Left lobe of liver (tissue), 2 donors: Measurements from ENCODE around the gene RAP1A. TPM values are rescaled to one million over a fixed set of nuclear protein-coding genes. Genes with fewer than 3 reads are reported as not detected.
"Not testable (repeated sequence)": the region's sequence is repeated elsewhere in the genome, so short reads cannot be mapped to it uniquely, and the experiment has no call there.

Experiments
- ATAC-seq: fragments of 200-7000 bp; cut with Tn5 transposase; one replicate; pipeline ENCODE4 v1.9.1; 2020; ENCODE audit warnings: mild to moderate bottlenecking, moderate library complexity
- DNase-seq: peaks from one replicate; pipeline ENCODE4 v3.0.0-alpha.2; 2020; ENCODE audit warnings: low spot score
- total RNA-seq: library from RNA; stranded (reverse); gene quantifications from one replicate; pipeline ENCODE4 v1.2.1, GENCODE V29; 2021
- donor health status: DM: no; HTN: no; CAD: no; lungs with moderate emphysema.
- donor health status: DM: no; HTN: yes; CAD: no.

RAP1A gene
- total RNA-seq, 1 donor from 2014 or later = 30.0 TPM

GRCh38 chr1:111597426-111597825, 22.2 kb upstream of the RAP1A start:
- ATAC-seq = no peak
- DNase-seq = no peak

- ATAC-seq = no peak
- DNase-seq = no peak
Measured at GRCh38 chr1:111598544-111598943, 21.0 kb upstream of the RAP1A start.

- no peak for DNase-seq
- no peak for ATAC-seq
Measured at GRCh38 chr1:111599781-111600693, 19.6 kb upstream of the RAP1A start.

- ATAC-seq (no peak), DNase-seq (no peak)
Measured at GRCh38 chr1:111600886-111601386, 18.7 kb upstream of the RAP1A start.

GRCh38 chr1:111602302-111602701, 17.3 kb upstream of the RAP1A start:
- ATAC-seq = no peak
- DNase-seq = no peak

- ATAC-seq = no peak
- DNase-seq = no peak
Measured at GRCh38 chr1:111602974-111603373, 16.6 kb upstream of the RAP1A start.

DNA sequence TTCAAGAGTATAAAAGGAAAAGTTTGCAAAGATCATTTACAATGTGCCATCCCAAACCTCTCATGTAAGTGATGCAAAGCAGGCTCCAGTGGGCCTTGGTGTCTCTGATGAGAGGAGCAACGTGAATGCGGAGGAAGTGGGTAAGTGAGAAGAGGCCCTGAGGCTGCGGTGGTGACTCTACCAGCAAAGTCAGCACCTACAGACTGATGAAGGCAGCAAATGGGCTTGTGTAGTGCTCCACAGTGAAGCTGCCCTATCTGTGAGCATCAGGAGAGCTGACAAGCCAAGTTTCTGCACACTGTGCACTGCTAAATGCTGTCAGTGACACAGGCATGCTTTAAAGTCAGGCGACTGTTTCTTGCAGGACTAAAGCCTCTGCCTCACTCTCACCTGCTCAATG, 15.6 kb upstream of the RAP1A start:
- ATAC-seq = no peak
- DNase-seq = no peak

- no peak for ATAC-seq
- no peak for DNase-seq
Measured at GRCh38 chr1:111604931-111605330, 14.7 kb upstream of the RAP1A start.

DNA sequence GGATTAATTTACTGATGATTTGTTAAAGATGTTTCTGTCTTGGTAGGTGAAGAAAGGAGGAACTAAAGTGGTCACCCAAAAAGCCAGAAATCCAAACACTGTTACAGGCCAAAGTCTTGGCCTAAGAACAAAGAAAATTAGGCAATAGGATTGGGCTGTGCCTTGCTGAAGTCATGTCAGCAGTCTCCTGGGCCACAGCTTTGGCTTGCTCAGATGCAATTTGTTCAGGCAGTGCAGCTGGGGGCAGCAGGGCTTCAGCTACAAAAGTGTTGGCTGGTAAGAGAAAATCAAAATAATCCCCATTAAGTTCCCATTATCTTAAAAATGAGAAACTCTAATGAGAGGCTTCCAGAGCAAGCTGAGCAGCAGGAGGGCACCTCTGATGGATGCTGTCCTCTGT, 14.0 kb upstream of the RAP1A start:
- ATAC-seq = peak; percentile 38

GRCh38 chr1:111606457-111607215, 13.0 kb upstream of the RAP1A start:
- ATAC-seq, DNase-seq: not testable (repeated sequence)

More for the DNA sequence above, 14.0 kb upstream of the RAP1A start:
- no peak for DNase-seq

DNA sequence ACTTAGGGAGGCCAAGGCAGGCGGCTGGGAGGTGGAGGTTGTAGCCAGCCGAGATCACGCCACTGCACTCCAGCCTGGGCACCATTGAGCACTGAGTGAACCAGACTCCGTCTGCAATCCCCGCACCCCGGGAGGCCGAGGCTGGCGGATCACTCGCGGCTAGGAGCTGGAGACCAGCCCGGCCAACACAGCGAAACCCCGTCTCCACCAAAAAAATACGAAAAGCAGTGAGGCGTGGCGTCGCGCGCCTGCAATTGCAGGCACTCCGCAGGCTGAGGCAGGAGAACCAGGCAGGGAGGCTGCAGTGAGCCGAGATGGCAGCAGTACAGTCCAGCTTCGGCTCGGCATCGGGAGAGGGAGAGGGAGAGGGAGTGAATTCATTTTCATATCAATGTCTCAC, 11.1 kb upstream of the RAP1A start:
- ATAC-seq, DNase-seq: not testable (repeated sequence)

DNA sequence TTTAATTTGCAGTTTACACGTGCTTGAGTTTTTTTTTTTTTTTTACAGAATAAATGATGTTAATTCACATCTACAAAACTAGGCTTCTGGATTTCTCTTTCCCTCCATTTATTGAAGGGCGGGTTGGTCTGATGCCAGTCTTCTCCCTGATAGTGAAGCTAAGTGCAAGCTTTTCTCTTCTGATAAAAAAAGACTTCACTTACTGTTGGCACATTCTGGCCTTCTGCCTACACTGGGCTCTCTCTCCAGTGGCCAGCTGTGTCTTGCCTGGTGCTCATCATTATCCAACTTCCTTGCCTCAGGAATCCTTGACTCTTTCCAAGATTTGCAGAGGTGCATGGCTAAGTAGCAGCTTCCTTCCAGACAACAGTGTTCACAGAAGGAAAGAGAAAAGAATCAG, 7.6 kb upstream of the RAP1A start:
- no peak for DNase-seq
- ATAC-seq = no peak

DNA sequence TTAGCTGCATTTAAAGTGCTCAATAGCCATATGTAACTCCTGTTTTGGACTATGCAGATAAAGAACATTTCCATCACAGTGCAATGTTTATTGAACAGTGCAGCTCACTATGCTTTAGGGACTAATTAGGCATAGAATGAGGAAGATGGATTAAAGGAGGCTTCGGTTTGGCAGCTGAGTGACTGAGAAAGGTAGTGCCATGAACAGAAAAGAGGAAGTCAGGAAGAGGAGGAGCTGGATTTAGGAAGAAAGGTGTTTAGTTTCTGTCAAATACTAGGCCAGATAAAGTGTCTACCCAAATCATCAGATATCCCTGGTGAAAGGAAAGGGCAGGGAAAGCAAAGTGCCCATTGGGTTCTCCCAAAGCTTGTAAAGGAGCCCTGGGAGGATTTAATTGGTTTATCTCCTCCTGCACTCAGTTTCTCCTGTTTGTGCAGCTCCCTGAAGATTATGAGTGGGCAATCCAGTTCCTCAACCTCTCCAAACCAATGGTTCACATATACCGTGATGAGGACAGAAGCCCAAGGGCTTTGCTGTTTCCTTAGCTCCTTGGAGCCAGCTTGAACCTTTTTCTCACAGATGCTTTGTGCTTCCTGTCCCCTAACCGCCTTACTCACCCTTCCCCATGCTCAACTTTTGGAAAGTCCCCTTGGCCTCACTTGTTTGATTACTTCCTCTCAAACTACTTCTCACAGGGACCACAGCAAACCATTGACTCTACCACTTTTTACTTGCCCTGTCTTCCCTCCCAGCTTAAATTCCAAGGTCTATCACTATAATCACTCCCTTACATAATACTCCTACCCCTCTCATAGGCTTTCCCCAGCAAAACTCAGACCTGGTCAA, 3.5 kb upstream of the RAP1A start:
- no peak for ATAC-seq
- DNase-seq = no peak

DNA sequence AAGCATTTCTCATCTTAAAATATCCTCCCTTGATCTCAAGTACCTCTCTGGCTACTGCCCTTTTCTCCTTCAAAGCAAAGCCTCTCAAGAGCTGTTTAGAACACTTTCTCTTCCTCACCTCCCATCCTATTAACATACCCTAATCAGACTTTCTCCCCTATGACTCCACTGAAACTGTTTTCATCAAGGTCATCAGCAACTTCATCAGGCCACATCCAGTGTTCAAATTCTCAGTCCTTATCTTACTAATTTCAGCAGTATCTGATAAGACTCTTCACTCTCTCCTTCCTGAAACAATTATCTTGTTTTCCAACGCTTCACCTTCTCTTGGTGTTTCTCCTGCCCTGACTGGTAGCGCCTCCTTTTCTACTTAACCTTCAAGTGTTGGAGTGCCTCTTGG, 1.5 kb upstream of the RAP1A start:
- DNase-seq = no peak
- no peak for ATAC-seq

DNA sequence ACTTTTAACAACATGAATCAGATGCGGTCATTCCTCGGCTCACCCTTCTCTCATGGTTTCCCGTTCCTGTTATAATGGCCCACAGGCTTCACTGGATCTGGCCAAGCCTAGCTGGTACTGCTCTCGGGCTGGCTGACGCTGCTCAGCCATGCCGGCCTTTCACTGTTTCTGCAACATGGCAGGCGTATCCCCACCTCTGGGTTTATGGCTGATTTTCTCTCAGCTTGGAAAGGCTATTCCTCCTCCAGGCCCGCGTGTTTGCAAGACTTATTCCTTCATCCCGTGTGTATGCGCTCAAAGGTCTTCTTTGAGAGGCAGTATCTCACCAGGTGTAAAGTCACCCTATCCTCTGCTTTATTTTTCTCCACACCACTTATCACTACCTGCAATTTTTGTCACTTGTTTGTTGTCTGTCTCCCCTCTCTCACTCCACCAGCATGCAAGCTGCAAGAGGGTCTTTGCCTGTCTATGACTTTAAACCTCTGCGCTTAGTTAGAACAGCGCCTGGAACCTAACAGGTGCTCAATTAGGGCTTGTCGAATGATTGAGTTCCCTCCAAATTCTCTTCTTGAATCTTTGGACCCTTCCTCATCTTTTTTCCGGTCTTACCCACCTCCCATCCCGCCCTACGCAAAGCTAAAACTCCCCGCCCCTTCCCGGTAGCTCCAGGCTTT, 491 bp upstream of the RAP1A start:
- ATAC-seq = no peak
- DNase-seq = no peak

DNA sequence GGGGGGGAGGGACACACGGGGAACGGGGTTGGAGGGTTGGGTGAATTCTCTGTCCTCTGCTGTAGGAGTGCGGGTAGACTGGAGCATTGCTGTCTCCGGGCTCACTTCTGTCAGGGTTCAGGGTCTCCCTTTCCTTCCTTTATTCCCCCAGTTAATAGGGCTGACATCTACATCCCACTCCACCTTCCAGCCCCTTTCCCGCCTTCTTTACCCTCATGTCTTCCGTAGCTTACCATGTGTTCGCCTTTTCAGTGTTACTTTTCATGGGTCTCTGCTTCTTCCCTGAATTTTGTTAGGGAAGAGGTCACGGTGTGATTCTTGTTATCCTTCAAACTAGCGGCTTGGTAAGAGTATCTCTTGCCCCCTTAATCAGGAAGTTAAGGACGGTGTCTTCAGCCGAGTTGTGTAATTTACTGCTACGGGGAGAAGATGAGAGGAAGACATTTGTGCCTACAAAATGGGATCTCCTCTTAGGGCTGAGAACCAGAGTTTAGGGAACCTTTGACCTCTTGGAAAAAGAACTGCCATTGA, 917 bp downstream of the RAP1A start:
- DNase-seq (no peak), ATAC-seq (no peak)

- DNase-seq = no peak
Measured at GRCh38 chr1:111621050-111621449, 1.5 kb downstream of the RAP1A start.

DNA sequence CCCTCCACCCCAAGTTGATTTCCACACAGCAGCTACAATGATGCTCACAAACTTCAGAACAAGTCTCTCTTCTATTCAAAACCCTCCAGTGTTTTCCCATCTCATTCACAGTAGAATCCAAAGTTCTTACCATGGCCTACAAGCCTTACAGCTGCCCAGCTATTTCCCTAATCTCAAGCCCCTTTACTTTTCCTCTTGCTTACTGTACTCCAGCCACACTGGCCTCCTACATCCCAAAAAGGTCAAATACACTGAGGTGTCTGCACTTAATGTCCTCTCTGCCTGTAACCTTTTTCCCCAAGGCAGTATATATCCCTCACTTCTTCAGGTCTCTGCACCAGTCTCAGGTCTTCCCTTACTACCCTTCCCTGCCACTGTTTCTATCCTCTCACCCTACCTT, 2.6 kb downstream of the RAP1A start:
- no peak for DNase-seq
- ATAC-seq = no peak

More at GRCh38 chr1:111621050-111621449, 1.5 kb downstream of the RAP1A start:
- no peak for ATAC-seq

DNA sequence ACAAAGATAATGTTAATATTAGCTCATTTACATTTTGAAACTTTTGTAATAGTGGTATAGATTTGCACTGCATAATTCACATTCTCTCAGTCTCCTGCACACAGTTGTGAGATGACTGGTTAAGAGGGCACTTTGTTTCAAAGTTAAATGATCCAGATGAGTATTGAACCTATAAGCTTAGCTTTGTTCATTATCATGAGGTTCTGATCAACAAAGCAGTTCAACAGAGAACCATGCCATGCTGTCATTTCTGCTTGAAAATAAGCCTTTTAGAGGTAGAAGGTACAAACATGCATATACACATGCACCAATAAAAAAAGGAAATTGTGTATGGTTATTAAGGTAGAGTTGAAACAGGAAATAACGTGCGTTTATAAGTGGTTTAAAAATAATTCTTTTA, 4.8 kb downstream of the RAP1A start:
- DNase-seq (no peak), ATAC-seq (no peak)

DNA sequence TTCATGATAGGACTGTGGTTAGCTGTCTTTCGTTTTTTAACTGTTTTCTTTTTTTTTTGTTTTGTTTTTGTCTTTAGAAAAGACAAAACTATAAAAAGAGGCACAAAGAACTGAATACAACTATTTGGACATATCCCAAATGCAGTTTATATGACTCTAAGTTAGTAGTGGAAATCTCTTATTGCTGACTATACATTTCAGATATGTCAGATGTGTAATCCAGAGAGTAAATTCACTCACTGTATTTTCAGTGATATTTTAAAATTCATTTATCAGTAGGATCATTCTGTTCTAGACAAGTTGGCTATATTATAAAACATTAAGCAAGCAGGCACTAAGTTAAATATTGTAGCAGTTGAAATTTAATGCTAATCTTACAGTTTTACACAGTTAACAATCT, 5.7 kb downstream of the RAP1A start:
- DNase-seq = no peak
- ATAC-seq = no peak
